Epithelial cell of proximal tubule (primary cell): ENCODE results near the gene C2CD2. TPM values are rescaled to one million over a fixed set of nuclear protein-coding genes. Genes with fewer than 3 reads are reported as not detected.

Source experiments
- DNase-seq: peaks from one replicate; pipeline ENCODE4 v3.0.0-alpha.2; 2011; ENCODE audit warnings: low read depth
- H3K4me3 ChIP-seq: 2 replicates; pipeline ENCODE4 v1.5.1; 2011; ENCODE audit warnings: low read depth, mild to moderate bottlenecking, low read length
- total RNA-seq: library from RNA; depleted of rRNA; stranded (reverse); fragments of >200 nt; gene quantifications from 2 replicates; pipeline ENCODE4 v1.2.3, GENCODE V29; 2015
- TF ChIP-seq, protein P1 (sequence below): conservative IDR thresholded peaks from 2 replicates; pipeline ENCODE4 v1.5.1; 2012; ENCODE audit warnings: low read depth, mild to moderate bottlenecking, low read length

C2CD2 gene
- total RNA-seq, 1 donor from 2014 or later, result 7.1 TPM

DNA sequence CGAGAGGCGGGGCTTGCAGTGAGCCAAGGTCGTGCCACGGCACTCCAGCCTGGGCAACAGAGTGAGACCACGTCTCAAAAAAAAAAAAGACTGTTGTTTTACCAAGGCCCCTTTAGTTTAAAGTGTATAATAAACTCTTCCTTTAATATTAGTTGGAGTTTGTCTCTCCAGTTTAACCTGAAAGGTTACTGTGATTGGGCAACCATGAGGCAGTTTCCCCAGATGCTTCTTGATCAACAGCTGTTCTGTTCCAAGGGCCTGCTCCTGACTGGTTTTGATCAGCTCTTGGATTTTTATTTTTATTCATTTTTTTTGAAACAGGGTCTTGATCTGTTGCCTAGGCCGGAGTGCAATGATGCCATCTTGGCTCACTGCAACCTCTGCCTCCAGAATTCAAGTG is 18.1 kb upstream of the C2CD2 start:
- TF ChIP-seq, protein P1, sequence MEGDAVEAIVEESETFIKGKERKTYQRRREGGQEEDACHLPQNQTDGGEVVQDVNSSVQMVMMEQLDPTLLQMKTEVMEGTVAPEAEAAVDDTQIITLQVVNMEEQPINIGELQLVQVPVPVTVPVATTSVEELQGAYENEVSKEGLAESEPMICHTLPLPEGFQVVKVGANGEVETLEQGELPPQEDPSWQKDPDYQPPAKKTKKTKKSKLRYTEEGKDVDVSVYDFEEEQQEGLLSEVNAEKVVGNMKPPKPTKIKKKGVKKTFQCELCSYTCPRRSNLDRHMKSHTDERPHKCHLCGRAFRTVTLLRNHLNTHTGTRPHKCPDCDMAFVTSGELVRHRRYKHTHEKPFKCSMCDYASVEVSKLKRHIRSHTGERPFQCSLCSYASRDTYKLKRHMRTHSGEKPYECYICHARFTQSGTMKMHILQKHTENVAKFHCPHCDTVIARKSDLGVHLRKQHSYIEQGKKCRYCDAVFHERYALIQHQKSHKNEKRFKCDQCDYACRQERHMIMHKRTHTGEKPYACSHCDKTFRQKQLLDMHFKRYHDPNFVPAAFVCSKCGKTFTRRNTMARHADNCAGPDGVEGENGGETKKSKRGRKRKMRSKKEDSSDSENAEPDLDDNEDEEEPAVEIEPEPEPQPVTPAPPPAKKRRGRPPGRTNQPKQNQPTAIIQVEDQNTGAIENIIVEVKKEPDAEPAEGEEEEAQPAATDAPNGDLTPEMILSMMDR, result no peak
- DNase-seq, result no peak
- H3K4me3 ChIP-seq, result no peak overlapping the region

DNA sequence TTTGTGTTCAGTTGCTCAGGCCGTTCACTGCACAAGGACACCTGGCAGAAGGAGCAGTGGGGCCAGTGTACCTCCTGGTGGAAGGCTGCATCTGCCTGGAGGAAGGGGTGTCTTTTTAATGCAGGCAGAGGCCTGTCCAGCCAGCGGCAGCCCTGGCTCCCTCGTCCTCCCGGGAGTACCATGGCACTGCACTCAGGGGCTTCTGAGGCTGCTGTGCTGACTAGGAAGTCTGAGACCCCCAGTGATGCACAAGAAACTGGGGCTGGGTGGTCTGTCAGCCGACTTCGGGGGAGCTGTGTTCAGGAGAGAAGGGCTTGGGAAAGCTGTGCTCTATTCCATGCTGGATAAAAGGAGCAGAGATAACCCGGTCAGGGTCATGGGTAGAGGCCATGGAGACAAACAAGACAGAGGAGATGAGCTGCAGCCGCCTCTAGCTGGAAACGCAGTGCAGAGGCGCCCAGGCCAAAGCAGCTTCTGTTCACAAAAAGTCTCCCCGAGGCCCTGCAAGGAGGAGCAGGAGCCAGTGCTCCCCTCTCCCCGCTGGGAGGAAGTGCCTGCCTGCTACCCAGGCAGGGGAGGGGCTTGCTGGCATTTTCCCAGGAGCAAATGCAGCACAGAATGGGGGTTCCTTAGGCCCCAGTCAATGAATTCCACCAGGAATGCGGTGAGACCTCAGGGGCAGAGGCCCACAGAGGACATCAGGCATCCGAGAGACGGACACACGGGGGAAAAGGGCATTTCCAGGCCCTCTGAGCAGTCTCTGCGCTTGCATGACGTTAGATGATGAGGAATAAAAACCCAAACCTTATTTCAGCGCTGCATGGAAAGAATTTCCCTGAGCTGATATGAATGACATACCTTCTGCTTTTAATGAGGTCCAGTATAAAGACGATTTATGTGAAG is 17.2 kb upstream of the C2CD2 start:
- no peak for DNase-seq
- no peak overlapping the region for H3K4me3 ChIP-seq
- TF ChIP-seq, protein P1, result no peak

DNA sequence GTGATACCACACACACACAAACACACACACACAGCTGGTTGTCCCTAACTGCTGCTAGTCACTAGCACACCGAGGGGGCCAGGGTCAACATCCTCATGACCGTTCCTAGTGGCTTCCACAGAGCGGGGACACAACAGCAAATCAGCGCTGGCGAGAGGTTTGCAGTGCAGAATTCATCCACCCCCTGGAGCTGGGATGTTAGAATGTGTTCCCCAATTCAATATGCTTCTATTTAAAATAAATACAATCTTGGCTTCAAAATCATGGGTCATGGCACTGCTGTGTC is 16.2 kb upstream of the C2CD2 start:
- TF ChIP-seq, protein P1, result no peak
- no peak overlapping the region for H3K4me3 ChIP-seq
- no peak for DNase-seq

- TF ChIP-seq, protein P1, result no peak
- DNase-seq, result no peak
Measured at GRCh38 chr21:41967708-41968107, 13.9 kb upstream of the C2CD2 start.

DNA sequence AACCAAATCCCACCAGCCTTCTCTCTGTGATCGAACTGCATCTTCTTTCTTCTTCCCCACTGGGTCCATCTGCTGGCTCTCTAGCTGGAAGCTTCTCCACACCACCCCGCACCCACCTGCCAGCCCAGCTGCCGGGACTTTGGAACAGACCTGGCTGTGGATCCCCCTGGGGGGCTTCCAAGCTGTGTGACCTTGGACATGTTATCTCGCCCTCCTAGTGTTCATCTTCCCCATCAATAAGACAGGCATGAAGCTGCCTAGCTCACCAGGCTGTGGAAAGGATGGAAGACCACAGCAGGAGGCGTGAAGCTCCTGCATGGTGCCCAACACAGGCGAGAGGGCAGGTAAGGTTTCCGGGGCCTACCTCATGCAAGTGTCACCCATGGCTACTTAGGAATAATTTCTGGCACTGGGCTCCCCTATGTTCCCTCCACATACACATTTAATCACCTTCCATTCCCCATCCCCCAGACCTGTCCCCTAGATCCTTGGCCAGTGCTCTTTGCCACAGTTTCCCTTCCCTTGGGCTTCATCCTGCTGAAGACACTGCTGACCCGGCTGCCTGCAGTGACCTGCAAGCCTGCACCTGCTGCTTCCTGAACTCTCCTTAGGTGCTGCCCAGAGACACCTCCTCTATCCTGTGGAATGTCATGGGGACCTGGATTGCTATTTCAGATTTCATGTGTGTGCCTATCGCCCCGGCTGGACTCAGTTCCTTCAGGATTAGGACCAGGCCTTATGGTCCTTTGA is 13.2 kb upstream of the C2CD2 start:
- no peak for DNase-seq
- H3K4me3 ChIP-seq, result no peak overlapping the region
- TF ChIP-seq, protein P1, result no peak

More at GRCh38 chr21:41967708-41968107, 13.9 kb upstream of the C2CD2 start:
- H3K4me3 ChIP-seq, result no peak overlapping the region

DNA sequence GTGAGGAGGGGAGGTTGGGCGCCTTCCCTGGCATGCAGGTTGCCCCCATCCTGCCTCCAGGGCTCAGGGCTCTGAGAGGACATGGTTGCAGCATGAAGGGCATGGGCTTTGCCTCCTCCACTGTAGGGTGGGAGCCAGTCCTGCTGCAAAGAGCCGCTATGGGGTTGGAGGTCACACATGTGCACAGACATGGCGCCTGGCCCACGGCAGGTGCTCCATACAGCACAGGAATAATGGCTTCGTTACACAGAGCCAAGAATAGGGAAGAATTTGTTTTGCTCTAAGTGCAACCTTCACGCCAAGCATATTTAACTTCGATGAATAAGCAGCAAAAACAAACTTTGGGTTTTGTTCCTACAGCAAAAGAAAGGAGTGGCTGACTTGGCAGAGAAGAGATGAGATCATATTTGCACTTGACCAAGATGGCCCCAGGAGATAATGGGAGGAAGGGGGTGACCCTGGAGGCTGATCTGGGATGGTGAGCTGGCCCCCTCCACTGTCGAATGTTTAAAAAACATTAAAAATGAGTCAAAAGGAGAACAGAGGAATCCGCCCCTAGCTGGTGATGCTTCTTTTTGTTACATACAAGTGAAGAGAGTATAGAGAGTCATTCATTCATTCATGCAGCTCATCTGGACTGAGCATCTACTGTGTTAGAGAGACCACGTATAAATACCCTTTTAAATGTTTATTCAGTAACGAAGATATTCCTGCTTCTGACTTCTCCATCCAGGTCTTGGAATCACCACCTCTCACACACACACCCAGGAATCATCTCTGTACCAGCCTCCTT is 12.4 kb upstream of the C2CD2 start:
- TF ChIP-seq, protein P1, result no peak
- no peak overlapping the region for H3K4me3 ChIP-seq
- no peak for DNase-seq
